NCI-H2081 treated with DMSO at 0.1 percent for 48 hours (cell line): ENCODE results near the gene NR1D1.

Experiments
- DNase-seq: peaks from one replicate; lab custom pipeline; 2025; lab: John Stamatoyannopoulos, UW

The NR1D1 gene

GRCh38 chr17:40075201-40075941 lies 25.0 kb downstream of the NR1D1 start:
- DNase-seq: peak; percentile 32

DNA sequence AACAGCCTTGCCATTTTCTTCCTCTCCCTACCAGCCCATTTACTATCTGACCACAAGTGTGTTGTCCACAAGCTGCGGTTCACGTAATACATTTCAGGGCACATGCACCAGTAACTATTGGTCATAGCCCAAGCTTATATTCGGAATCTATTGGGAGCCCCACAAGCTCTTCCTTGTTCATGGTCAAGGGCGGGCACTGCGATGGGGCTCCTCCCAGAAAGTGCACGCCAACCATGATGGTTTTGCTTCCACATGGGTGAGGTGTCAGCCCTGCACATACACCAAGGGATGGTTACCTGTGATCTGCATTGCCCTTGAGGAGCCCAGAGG lies 25.6 kb downstream of the NR1D1 start:
- DNase-seq: no peak

DNA sequence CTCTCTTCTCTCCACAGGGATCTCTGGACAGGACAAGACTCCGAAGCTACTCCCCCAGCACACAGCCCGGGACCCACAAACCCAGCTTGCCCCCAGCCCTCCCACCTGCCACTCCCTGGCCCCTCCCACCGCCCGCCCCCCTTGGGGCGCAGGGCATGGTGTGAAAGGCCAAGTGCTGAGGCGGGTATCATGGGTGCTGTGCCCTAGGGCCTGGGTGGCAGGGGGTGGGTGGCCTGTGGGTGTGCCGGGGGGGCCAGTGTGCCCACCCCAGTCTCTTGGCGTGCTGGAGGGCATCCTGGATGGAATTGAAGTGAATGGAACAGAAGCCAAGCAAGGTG lies 26.2 kb downstream of the NR1D1 start:
- no peak for DNase-seq

DNA sequence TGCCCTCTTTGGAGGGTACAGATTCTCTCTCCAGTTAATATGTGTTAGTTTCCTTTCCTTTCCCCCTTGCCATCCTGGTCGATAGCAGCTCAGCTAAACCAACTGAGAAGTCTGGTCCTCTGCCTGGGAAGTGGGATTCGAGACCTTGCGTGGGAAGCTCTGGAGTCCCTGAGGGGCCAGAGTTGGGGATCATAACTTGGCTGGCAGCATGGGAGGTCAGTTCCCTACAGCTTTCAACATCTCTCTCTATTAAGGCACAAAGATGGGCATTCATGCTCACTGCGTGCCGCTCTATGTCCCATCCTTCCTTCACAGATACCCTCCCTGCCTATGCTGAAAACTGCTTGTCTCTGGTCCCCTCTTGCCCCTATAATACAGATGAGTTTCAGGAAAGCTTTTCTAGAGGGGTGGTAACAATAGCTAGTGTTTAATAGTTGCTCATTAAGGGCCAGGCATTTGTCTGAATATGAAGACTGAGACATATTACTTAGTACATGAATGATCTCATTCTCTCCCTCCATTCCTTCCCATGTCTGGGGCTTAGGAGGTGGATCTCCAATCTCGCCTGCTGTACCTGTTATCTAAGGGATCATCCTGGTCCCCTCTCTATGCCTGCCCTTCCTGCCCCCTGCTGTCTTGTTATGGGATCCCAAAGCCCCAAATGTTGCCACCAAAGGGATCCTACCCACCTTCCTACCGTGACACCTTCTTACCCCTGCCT lies 26.8 kb downstream of the NR1D1 start:
- DNase-seq: no peak

DNA sequence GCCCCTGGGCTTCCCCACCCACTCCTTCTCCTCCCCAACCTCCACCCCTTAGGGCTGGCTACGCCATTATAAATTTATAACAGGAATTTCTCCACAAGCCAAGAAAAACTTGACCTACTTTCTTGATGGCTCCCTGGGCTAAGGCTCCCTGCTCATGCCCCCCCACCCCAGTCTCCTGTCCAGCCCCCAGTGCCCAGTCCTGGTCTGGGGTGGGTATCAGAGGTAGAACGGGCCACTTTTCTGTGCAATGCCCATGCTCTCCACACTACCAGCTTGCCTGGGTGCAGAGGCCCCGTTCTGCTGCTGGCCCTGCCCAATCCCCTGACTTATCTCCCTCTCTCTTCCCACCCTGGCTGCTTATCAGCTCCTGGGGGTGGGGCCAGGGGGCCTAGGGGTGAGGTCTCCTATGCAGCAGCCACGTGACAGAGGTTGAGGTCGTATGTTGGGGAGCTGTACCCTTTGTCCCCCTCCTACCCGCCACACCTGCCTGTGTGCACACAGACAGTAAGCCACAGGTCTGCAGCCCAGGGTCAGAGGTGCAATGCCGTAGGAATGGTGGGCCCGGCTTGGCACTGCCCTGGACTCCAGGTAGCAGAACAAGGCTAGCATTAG lies 27.5 kb downstream of the NR1D1 start:
- no peak for DNase-seq

GRCh38 chr17:40072040-40072734 lies 28.2 kb downstream of the NR1D1 start:
- DNase-seq: peak; percentile 78

DNA sequence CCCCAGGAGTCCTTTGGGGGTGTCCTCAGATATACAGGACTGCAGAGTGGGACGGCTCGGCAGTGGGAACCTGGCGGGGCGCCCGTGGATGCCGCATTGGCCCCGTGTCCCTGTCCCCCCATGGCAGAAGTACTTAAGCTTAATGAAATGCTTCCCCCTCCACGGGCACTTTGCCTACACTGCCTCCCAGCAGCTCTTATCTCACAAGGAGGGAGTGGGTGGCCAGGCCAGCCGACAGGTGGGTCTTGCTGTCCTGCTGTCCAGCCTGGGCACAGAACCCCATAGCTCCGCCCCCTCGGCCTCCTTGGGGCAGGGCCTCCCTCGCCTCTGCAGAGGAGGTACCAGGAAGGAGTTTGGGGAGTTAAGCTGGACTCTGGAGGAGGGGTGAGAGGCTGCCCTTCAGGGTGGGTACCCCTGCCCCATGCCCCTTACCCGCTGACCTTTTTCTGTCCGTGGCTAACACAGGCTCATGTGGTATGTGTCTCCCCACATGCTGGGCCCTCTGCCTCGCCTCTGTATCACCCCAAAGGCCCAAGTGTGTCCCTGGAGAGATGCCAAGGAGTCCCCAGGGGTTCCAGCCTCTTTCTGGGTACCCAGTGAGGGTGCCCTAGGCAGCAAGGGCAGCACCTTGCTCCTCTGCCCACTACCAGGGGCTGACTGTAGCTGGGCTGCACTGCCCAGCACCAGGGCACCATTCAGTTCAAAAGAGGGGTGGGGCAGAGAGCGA lies 28.9 kb downstream of the NR1D1 start:
- no peak for DNase-seq

DNA sequence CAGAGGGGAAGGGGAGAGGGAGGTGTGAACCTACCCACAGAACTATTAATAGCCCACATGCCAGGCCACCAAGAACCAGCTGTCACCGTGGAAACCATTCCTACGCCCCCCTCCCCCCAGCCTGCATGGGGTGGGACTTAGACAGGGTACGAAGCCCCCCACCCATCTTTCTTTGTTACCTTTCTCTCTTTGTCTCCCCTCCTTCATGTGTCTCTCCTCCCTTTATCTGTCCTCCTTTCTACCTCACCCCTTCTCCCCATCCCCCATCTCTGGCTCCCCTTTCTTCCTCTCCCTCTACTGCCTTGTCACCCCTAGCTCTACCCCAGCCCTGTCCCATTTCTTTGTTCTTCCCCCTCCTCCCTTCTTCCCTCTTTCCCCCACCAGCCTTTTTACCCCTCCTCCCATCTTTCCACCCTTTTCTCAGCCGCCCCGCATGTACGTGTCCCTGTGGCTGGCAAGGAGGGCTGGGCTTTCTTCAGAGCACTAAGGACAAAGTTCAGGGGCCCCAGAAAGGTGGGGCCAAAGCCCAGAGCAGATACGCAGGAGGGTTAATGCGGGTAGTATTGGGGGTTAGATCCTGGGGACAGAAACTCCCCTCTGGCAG lies 29.6 kb downstream of the NR1D1 start:
- no peak for DNase-seq

DNA sequence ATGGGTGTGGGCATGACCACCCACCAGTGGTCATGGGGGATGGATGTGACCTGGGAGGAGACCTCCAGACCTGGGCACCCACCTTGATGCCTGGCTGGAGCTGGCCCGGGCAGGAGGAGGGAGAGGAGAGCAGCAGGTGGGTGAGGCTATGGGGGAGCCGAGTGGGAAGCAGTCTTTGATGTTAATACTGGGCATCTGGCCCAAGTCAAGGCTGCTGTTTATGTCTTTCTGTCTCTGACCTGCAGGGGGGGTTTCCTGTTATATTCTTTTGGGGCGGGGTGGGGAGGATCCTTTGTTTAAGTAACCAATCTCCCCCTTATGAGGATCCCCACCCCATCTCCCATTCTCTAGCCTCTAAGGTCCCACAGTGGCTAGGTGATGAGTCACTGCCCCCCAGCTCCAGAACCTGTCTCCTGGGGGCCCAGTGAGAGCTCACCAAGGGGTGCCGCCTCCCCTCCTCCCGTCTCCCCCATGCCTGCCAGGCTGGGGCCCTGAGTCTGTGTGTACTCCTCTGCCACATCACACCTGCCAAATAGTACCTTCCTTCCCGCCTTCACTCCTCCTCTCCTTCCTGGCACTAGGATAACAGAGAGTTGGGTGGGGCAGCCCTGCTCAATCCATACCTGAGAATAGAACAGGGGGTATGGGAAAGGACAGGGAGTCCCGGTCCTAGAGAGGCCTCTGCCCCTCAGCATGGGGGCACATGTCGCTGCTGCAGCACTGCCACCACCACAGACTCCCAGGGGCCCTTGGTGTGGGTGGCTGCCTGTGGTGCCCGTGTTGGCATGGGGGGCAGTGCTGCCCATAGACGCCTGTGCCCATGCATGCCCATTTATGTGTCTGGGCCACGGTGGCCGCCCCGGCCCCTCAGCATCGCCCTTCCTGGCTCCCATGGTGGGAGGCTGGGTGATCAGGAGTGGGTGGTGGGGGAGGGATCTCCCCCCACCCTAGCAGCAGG lies 30.4 kb downstream of the NR1D1 start:
- DNase-seq: peak; percentile 53

DNA sequence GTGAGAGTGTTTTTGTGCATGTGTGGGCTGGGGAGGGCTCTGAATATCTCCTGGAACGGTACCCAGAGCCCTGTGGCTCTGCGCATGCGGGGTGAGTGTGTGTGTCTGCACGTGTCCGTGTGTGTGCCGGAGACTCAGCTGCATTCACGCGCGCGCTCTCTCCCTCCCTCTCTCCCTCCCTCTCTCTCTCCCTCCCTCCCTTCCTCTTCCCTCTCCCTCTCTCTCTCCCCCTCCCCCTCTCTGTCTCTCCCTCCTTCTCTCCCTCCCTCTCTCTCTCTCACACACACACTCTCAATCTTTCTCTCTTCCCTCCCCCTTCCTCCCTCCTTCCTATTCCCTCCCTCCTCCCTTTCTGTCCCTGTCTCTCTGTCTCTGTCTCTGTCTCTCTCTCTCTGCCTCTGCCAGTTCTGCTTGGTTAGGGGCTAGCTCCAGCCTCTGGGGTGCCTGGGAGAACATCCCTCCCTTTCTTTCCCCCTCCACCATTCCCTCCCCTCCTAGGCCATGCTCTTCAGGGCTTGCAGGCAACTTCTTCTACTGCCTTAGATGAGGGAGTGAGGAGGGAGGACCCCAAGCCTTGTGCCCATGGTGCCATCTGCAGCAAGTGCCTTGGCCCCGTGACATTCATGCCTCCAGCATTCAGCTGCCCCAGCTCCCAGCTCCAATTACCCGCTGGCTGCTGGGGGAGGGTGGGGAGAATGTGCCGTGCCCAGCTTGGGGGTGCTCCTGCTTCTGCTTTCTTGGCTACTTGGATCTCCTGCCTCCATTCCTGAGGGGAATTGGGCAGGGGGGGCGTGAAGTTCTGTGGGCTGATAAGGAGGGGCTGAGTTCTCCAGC lies 31.3 kb downstream of the NR1D1 start:
- DNase-seq: peak; percentile 54

DNA sequence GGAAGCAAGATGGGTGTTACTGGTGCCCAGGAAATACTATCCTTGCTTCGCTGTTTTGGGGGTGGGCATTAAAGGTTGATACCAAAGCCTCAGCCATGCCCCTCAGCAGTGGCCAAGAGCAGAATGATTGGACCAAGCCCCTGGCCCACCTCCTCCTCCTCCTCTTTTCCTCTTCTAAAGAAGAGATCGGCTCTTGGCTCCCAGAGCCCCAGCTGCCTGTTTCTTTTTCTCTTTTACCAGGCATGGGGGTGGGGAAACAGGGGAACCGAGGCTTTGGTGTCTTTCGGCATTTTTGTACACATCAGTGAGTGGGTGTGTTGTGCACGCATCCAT lies 31.8 kb downstream of the NR1D1 start:
- no peak for DNase-seq

- DNase-seq: no peak
These were observed 32.2 kb downstream of the NR1D1 start for GRCh38 chr17:40068129-40068581.

GRCh38 chr17:40067710-40068109 lies 32.7 kb downstream of the NR1D1 start:
- DNase-seq: no peak

- no peak for DNase-seq
These were observed 34.4 kb downstream of the NR1D1 start for GRCh38 chr17:40065769-40066510.

GRCh38 chr17:40064971-40065768 lies 35.2 kb downstream of the NR1D1 start:
- no peak for DNase-seq

DNA sequence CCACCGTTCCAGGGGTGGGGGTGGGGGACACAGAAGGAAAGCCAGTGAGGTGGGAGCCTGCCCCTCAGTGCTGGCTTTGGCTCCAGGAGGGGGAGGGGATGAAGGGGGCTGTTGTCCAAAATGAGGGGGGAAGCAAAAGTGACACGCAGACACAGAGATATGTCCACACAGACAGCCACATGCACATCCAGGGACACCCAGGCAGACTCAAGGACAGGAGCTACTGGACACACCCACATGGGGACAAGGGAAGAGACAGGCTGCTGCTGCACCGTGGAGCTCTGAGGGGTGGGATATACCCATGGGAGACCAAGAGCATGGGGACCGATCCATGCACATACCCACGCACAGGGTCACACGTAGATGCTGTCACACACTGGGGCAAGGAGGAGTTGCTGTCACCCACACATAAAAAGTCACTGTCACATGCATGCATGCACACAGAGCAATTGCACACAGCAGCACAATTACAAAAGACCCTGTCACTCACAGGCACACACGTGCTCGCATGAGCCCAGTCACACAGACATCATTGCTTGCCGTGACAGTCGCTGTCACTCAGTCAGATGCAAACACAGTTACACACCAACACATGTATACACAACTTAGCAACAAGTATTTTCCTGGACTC lies 36.4 kb downstream of the NR1D1 start:
- no peak for DNase-seq

DNA sequence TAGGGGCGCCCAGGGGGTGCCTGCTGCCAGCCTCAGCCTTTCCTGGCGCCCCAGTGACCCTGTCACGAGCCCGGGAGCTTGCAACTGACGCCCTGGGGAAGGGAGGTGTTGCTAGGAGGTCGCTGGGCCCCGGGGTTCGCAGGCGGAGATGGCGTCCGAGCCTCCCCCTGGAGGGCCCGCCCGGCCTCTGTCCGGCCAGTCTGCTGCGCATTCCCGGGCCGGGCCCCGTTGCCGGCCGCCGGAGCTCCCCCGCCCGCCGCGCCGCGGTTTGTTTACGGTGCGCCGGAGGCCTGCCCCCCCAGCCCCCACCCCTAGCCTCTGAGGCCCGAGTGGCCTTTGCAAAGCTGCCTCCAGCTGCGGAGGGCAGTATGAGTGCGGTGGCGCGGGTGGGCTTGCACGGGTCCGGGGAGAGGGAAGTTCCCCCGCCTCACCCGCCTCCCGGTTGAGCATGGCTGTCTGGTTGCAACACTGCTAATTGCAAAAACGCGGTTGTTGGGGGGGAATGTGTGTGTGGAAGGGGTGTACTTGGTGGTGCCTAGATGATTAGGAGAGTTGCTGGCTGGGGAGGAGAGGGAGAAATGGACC lies 37.1 kb downstream of the NR1D1 start:
- no peak for DNase-seq
